Stimulated activated naive CD8-positive, alpha-beta T cell treated with anti-CD3 and anti-CD28 coated beads, Interleukin-15, amount 100 ng/mL, for 72 hours (primary cell): ENCODE measurements around the gene CXCL6.
A peak's percentile ranks its signal among the peaks of the same experiment; 100 is the strongest.

ENCODE experiments used
- ATAC-seq: fragments of 150-1000 bp; cut with Tn5 transposase; 2 replicates; pipeline ENCODE4 v1.10.0; 2021; ENCODE audit warnings: mild to moderate bottlenecking, moderate library complexity
- DNase-seq, 2 donors: peaks; one replicate each; pipeline ENCODE4 v3.0.0; 2021 to 2022
- H3K27ac Mint-ChIP-seq, 2 donors: one replicate each; pipeline ENCODE4 v1.8.0; 2022; ENCODE audit warnings: mild to moderate bottlenecking in 2 of 2, mixed read lengths in 2 of 2, moderate library complexity in 2 of 2
- H3K27me3 Mint-ChIP-seq: one replicate; pipeline ENCODE4 v1.8.0; 2022; ENCODE audit warnings: mixed read lengths
- H3K4me1 Mint-ChIP-seq: one replicate; pipeline ENCODE4 v1.8.0; 2022; ENCODE audit warnings: mild to moderate bottlenecking, mixed read lengths
- H3K4me3 Mint-ChIP-seq, 2 donors: one replicate each; pipeline ENCODE4 v1.8.0; 2022; ENCODE audit warnings: mild to moderate bottlenecking in 2 of 2, mixed read lengths in 2 of 2, moderate library complexity in 1 of 2
- H3K9me3 Mint-ChIP-seq, 2 donors: one replicate each; pipeline ENCODE4 v1.8.0; 2022; ENCODE audit warnings: mixed read lengths in 2 of 2

The CXCL6 gene

GRCh38 chr4:73869130-73870055 lies 32.9 kb downstream of the CXCL6 start, which contains the start of gene CXCL1:
Gene CXCL1 (plus strand): TSS chr4:73869393. CDS start chr4:73869471, 78 bp downstream.
- peaks cover 27% of the 10 kb centered on the region for H3K27me3 Mint-ChIP-seq
- H3K4me1 Mint-ChIP-seq, result peaks cover 16% of the 10 kb centered on the region
- H3K4me3 Mint-ChIP-seq, result peak within 1 kb of the TSS; percentile 42 to 49
- H3K9me3 Mint-ChIP-seq, result peaks cover 4% of the 10 kb centered on the region in 2 donors
- H3K27ac Mint-ChIP-seq, result peak within 1 kb of the TSS in 1 of 2 donors; percentile 61
- DNase-seq (no peak), ATAC-seq (peak; percentile 45)

- H3K4me3 Mint-ChIP-seq, result no peak overlapping the region
- no peak overlapping the region for H3K27ac Mint-ChIP-seq
- peaks cover 4 to 10% of the 10 kb centered on the region in 2 donors for H3K9me3 Mint-ChIP-seq
- peaks cover 27% of the 10 kb centered on the region for H3K27me3 Mint-ChIP-seq
- DNase-seq (no peak), ATAC-seq (no peak)
- peaks cover 16% of the 10 kb centered on the region for H3K4me1 Mint-ChIP-seq
These were observed 33.8 kb downstream of the CXCL6 start for GRCh38 chr4:73870260-73870659.

GRCh38 chr4:73870768-73871167 lies 34.3 kb downstream of the CXCL6 start:
- Mint-ChIP-seq H3K27ac (no peak overlapping the region), H3K9me3 (peaks cover 4 to 10% of the 10 kb centered on the region in 2 donors), H3K4me3 (no peak overlapping the region), H3K4me1 (peaks cover 16% of the 10 kb centered on the region), H3K27me3 (peaks cover 27% of the 10 kb centered on the region)
- ATAC-seq (no peak), DNase-seq (no peak)

- no peak overlapping the region for H3K4me3 Mint-ChIP-seq
- H3K27me3 Mint-ChIP-seq, result peaks cover 27% of the 10 kb centered on the region
- no peak overlapping the region for H3K27ac Mint-ChIP-seq
- DNase-seq (no peak), ATAC-seq (no peak)
- peaks cover 4 to 10% of the 10 kb centered on the region in 2 donors for H3K9me3 Mint-ChIP-seq
- peaks cover 16% of the 10 kb centered on the region for H3K4me1 Mint-ChIP-seq
These were observed 35.2 kb downstream of the CXCL6 start for GRCh38 chr4:73871511-73872310.

GRCh38 chr4:73872316-73873108 lies 36.0 kb downstream of the CXCL6 start:
- Mint-ChIP-seq H3K4me1 (peaks cover 16% of the 10 kb centered on the region), H3K27me3 (peaks cover 33% of the 10 kb centered on the region), H3K27ac (no peak overlapping the region), H3K9me3 (peaks cover 4 to 10% of the 10 kb centered on the region in 2 donors), H3K4me3 (no peak overlapping the region)
- no peak for ATAC-seq
- DNase-seq, result no peak

GRCh38 chr4:73874386-73874785 lies 37.9 kb downstream of the CXCL6 start:
- peaks cover 18% of the 10 kb centered on the region for H3K27me3 Mint-ChIP-seq
- H3K4me3 Mint-ChIP-seq, result no peak overlapping the region
- ATAC-seq (no peak), DNase-seq (no peak)
- no peak overlapping the region for H3K27ac Mint-ChIP-seq
- H3K9me3 Mint-ChIP-seq, result peaks cover 4 to 10% of the 10 kb centered on the region in 2 donors
- H3K4me1 Mint-ChIP-seq, result peaks cover 3% of the 10 kb centered on the region

GRCh38 chr4:73875401-73875800 lies 38.9 kb downstream of the CXCL6 start:
- H3K4me1 Mint-ChIP-seq, result no peaks in the 10 kb centered on the region
- H3K27me3 Mint-ChIP-seq, result peaks cover 7% of the 10 kb centered on the region

GRCh38 chr4:73883306-73883705 lies 46.8 kb downstream of the CXCL6 start:
- no peak for ATAC-seq
- Mint-ChIP-seq H3K27me3 (peaks cover 8% of the 10 kb centered on the region), H3K27ac (no peak overlapping the region), H3K4me3 (no peak overlapping the region), H3K4me1 (peaks cover 5% of the 10 kb centered on the region), H3K9me3 (no peaks in the 10 kb centered on the region)
- no peak for DNase-seq

More at GRCh38 chr4:73875401-73875800, 38.9 kb downstream of the CXCL6 start:
- Mint-ChIP-seq H3K27ac (no peak overlapping the region), H3K4me3 (no peak overlapping the region), H3K9me3 (peaks cover 4 to 10% of the 10 kb centered on the region in 2 donors)
- DNase-seq, result no peak
- no peak for ATAC-seq

GRCh38 chr4:73885574-73886267 lies 49.2 kb downstream of the CXCL6 start:
- H3K27ac Mint-ChIP-seq, result no peak overlapping the region
- no peak for ATAC-seq

More at GRCh38 chr4:73885574-73886267, 49.2 kb downstream of the CXCL6 start:
- H3K9me3 Mint-ChIP-seq, result no peaks in the 10 kb centered on the region
- peaks cover 5% of the 10 kb centered on the region for H3K4me1 Mint-ChIP-seq
- H3K4me3 Mint-ChIP-seq, result no peak overlapping the region
- no peak for DNase-seq
- H3K27me3 Mint-ChIP-seq, result peaks cover 8% of the 10 kb centered on the region
